IMR-90 (cell line): ENCODE results near the gene RPS10. TPM values are rescaled to one million over a fixed set of nuclear protein-coding genes. Genes with fewer than 3 reads are reported as not detected.
A peak's percentile ranks its signal among the peaks of the same experiment; 100 is the strongest.

Experiments
- ATAC-seq: fragments of 200-7000 bp; cut with Tn5 transposase; 2 replicates; pipeline ENCODE4 v1.9.1; 2020; ENCODE audit warnings: low read depth, mild to moderate bottlenecking, moderate library complexity
- BruUV-seq: library from RNA; stranded (reverse); fragments of 400-500 nt; replicated peaks from 2 replicates; lab custom pipeline; 2021; lab: Mats Ljungman, UMichigan
- CTCF ChIA-PET: fragments of 300-600 bp; formaldehyde crosslinking; extraction: SDS; loops from one replicate; lab custom pipeline; 2021; ENCODE audit warnings: antibody characterized with exemption; lab: Yijun Ruan, JAX
- POLR2A ChIA-PET: fragments of 300-600 bp; sonication (Branson Sonifier 250); formaldehyde crosslinking; loops from one replicate; lab custom pipeline; 2022; ENCODE audit warnings: antibody characterized with exemption; ENCODE audit not compliant: unreplicated experiment; lab: Charles Lee
- DNase-seq: peaks from one replicate; pipeline ENCODE4 v3.0.0; 2013
- H2AFZ ChIP-seq: replicated peaks from 2 replicates; pipeline ENCODE3; 2013; ENCODE audit warnings: low read length, mild to moderate bottlenecking; ENCODE audit not compliant: poor library complexity
- H2AK5ac ChIP-seq: 2 replicates; pipeline ENCODE4 v1.6.1; 2013; ENCODE audit warnings: low read depth, low read length, inconsistent platforms
- H2AK9ac ChIP-seq: replicated peaks from 2 replicates; pipeline ENCODE3; 2013; ENCODE audit warnings: mild to moderate bottlenecking, low read depth, low read length, moderate library complexity; ENCODE audit not compliant: poor library complexity
- H2BK120ac ChIP-seq: 2 replicates; pipeline ENCODE4 v1.6.1; 2013; ENCODE audit warnings: low read depth, low read length, inconsistent platforms
- H2BK15ac ChIP-seq: 3 replicates; pipeline ENCODE4 v1.6.1; 2013; ENCODE audit warnings: low read depth, low read length, inconsistent platforms
- H2BK20ac ChIP-seq: 2 replicates; pipeline ENCODE4 v1.6.1; 2013; ENCODE audit warnings: low read depth, mild to moderate bottlenecking, inconsistent platforms, low read length, moderate library complexity
- H2BK5ac ChIP-seq: 2 replicates; pipeline ENCODE4 v1.6.1; 2013; ENCODE audit warnings: mild to moderate bottlenecking, low read depth, low read length, inconsistent platforms; ENCODE audit not compliant: poor library complexity, severe bottlenecking
- H3K14ac ChIP-seq: replicated peaks from 2 replicates; pipeline ENCODE4 v1.6.1; 2013; ENCODE audit warnings: low read depth, low read length, inconsistent platforms
- H3K18ac ChIP-seq: 2 replicates; pipeline ENCODE4 v1.6.1; 2013; ENCODE audit warnings: low read depth, low read length, control low read depth
- H3K23ac ChIP-seq: 2 replicates; pipeline ENCODE4 v1.6.1; 2013; ENCODE audit warnings: low read depth, low read length, inconsistent platforms
- H3K27ac ChIP-seq: 2 replicates; pipeline ENCODE4 v1.5.1; 2013; ENCODE audit warnings: mild to moderate bottlenecking, control low read depth, low read length; ENCODE audit not compliant: insufficient read depth
- H3K27me3 ChIP-seq: 2 replicates; pipeline ENCODE4 v1.6.1; 2013; ENCODE audit warnings: low read length; ENCODE audit not compliant: control insufficient read depth, insufficient read depth
- H3K36me3 ChIP-seq: 2 replicates; pipeline ENCODE4 v1.6.1; 2013; ENCODE audit warnings: low read length, mixed read lengths; ENCODE audit not compliant: control insufficient read depth, insufficient read depth
- H3K4ac ChIP-seq: 2 replicates; pipeline ENCODE4 v1.6.1; 2013; ENCODE audit warnings: low read depth, low read length, inconsistent platforms
- H3K4me1 ChIP-seq: 2 replicates; pipeline ENCODE4 v1.6.1; 2013; ENCODE audit warnings: low read length, mixed read lengths; ENCODE audit not compliant: control insufficient read depth, insufficient read depth
- H3K4me2 ChIP-seq: 2 replicates; pipeline ENCODE4 v1.6.1; 2013; ENCODE audit warnings: low read depth, mild to moderate bottlenecking, control low read depth, low read length, moderate library complexity
- H3K4me3 ChIP-seq: 2 replicates; pipeline ENCODE4 v1.5.1; 2013; ENCODE audit warnings: low read depth, mild to moderate bottlenecking, control low read depth, low read length, moderate library complexity; ENCODE audit not compliant: insufficient read depth
- H3K56ac ChIP-seq: 2 replicates; pipeline ENCODE4 v1.6.1; 2013; ENCODE audit warnings: low read length, inconsistent platforms; ENCODE audit not compliant: insufficient read depth; ENCODE audit errors: extremely low read depth
- H3K79me1 ChIP-seq, 2 experiments: 2 replicates each; pipeline ENCODE4 v1.6.1; 2013; ENCODE audit warnings: low read length in 2 of 2, inconsistent platforms in 1 of 2, low read depth in 1 of 2
- H3K9ac ChIP-seq: 2 replicates; pipeline ENCODE4 v1.6.1; 2013; ENCODE audit warnings: low read depth, low read length, control low read depth
- H3K9me1 ChIP-seq: 2 replicates; pipeline ENCODE4 v1.6.1; 2013; ENCODE audit warnings: low read length, inconsistent platforms; ENCODE audit not compliant: insufficient read depth
- H3K9me3 ChIP-seq: 2 replicates; pipeline ENCODE4 v1.6.1; 2013; ENCODE audit warnings: low read length; ENCODE audit not compliant: control insufficient read depth, insufficient read depth
- H4K20me1 ChIP-seq: 2 replicates; pipeline ENCODE4 v1.6.1; 2013; ENCODE audit warnings: low read length, inconsistent platforms; ENCODE audit not compliant: insufficient read depth
- H4K5ac ChIP-seq: 2 replicates; pipeline ENCODE4 v1.6.1; 2013; ENCODE audit warnings: mild to moderate bottlenecking, low read depth, low read length, control low read depth
- H4K8ac ChIP-seq, 2 experiments: 2 replicates each; pipeline ENCODE4 v1.6.1; 2013; ENCODE audit warnings: low read depth in 2 of 2, low read length in 2 of 2, control low read depth in 1 of 2, inconsistent platforms in 1 of 2
- H4K91ac ChIP-seq: 2 replicates; pipeline ENCODE4 v1.6.1; 2013; ENCODE audit warnings: low read depth, low read length, inconsistent platforms; ENCODE audit not compliant: insufficient read depth
- FOS ChIP-seq: fragments of 150-350 bp; IDR thresholded peaks from 2 replicates; pipeline ENCODE4 v1.6.1; 2016; ENCODE audit warnings: low read depth, low read length
- MAFK ChIP-seq: IDR thresholded peaks from 2 replicates; pipeline ENCODE4 v1.6.1; 2012; ENCODE audit warnings: low read depth, low read length, improper control_type of control experiment
- MXI1 ChIP-seq: IDR thresholded peaks from 2 replicates; pipeline ENCODE4 v1.6.1; 2012; ENCODE audit warnings: low read depth, mild to moderate bottlenecking, low read length, moderate library complexity, borderline replicate concordance
- NFE2L2 ChIP-seq: fragments of 150-350 bp; IDR thresholded peaks from 2 replicates; pipeline ENCODE4 v1.6.1; 2016; ENCODE audit warnings: low read depth, mild to moderate bottlenecking, low read length
- RCOR1 ChIP-seq: IDR thresholded peaks from 2 replicates; pipeline ENCODE4 v1.6.1; 2012; ENCODE audit warnings: mild to moderate bottlenecking, low read length, improper control_type of control experiment; ENCODE audit not compliant: insufficient replicate concordance
- RFX5 ChIP-seq: IDR thresholded peaks from 2 replicates; pipeline ENCODE4 v1.8.0; 2012; ENCODE audit warnings: low read depth, mild to moderate bottlenecking, low read length, moderate library complexity
- WGBS, 2 experiments: methylation state at CpG; one replicate each; pipeline versions ENCODE4 v1.1.5 to v1.1.7; 2013; ENCODE audit warnings: missing lambda C conversion rate in 2 of 2; ENCODE audit not compliant: insufficient read length in 1 of 2; ENCODE audit errors: extremely low coverage in 2 of 2; 5-methylcytosine and 5-hydroxymethylcytosine counted together
- dilution Hi-C: fragments of 300-500 bp; cut with HindIII; formaldehyde crosslinking; loops from one replicate; pipeline ENCODE4 v1.14.3; 2018; ENCODE audit warnings: low sequenced_read_pairs; ENCODE audit not compliant: unreplicated experiment
- in situ Hi-C: fragments of 300-500 bp; cut with MboI; formaldehyde crosslinking; loops from 3 replicates; pipeline ENCODE4 v1.14.3; 2019; ENCODE audit warnings: low sequenced_read_pairs, inconsistent platforms, mixed read lengths
- intact Hi-C: fragments of 100-400 bp; cut with micrococcal nuclease; formaldehyde crosslinking; loops from 2 replicates; pipeline ENCODE4 v1.10.0; 2022
- polyA plus RNA-seq, 3 experiments: library from polyadenylated mRNA; depleted of rRNA; stranded (reverse); fragments of >200 nt; gene quantifications; 2 replicates each; pipeline ENCODE4 v1.2.3, GENCODE V29; 2012; ENCODE audit warnings: low replicate concordance in 1 of 3
- total RNA-seq: library from RNA; depleted of rRNA; stranded (reverse); fragments of >200 nt; gene quantifications from 2 replicates; pipeline ENCODE4 v1.2.3, GENCODE V29; 2012
- TF ChIP-seq, protein P1 (sequence below): fragments of 150-350 bp; IDR thresholded peaks from 2 replicates; pipeline ENCODE4 v1.6.1; 2016; ENCODE audit warnings: low read depth, mild to moderate bottlenecking, low read length, moderate library complexity, borderline replicate concordance
- TF ChIP-seq, protein P2 (sequence below): conservative IDR thresholded peaks from 2 replicates; pipeline ENCODE4 v1.5.1; 2012; ENCODE audit warnings: mild to moderate bottlenecking, low read depth, low read length, improper control_type of control experiment
- TF ChIP-seq, protein P3 (sequence below): fragments of 150-350 bp; IDR thresholded peaks from 2 replicates; pipeline ENCODE4 v1.6.1; 2017; ENCODE audit warnings: mild to moderate bottlenecking, antibody characterized with exemption, low read length, low read depth

RPS10 gene
- total and polyA plus RNA-seq, 2 of the 4 experiments (the other 2 are of a cell fraction): 5,462 to 5,584 TPM

DNA sequence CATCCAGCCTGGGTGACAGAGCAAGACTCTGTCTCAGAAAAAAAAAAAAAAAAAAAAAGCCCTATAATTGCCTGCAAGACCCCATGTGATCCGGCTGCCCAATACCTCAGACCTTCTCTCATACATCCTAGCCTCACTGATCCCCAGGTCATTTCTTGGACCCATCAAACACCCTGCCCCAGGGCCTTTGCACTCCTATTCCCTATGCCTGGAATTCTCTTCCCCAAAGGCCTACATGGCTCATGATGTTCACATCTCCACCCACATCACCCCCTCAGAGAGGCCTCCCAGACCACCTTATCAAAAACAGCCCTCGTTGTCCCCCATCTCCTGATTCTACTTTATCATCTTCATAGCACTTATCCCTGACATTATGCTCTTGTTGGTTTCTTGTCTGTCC is 48.9 kb upstream of the RPS10 start:
- DNase-seq (no peak), ATAC-seq (no peak)
- Histone ChIP-seq H3K27ac (no peak overlapping the region), H3K9ac (no peak overlapping the region), H2AK9ac (no peak overlapping the region), H3K18ac (no peak overlapping the region), H3K4ac (peak overlapping the region; percentile 19; the same call in 1 of the 2 replicates), H3K4me3 (no peak overlapping the region), H3K27me3 (peaks cover 3% of the 10 kb centered on the region), H2BK120ac (peak overlapping the region; percentile 64), H3K36me3 (no peaks in the 10 kb centered on the region), H3K79me1 (no peaks in the 10 kb centered on the region), H3K23ac (peak overlapping the region; percentile 45; the same call in 1 of the 2 replicates), H2AK5ac (peak overlapping the region; percentile 62; the same call in 1 of the 2 replicates), H3K4me1 (peaks cover 8% of the 10 kb centered on the region; the same call in 1 of the 2 replicates), H3K56ac (peak overlapping the region; percentile 16; the same call in 1 of the 2 replicates), H3K14ac (0 out of 2 replicates have a peak overlapping the region, but pooled peaks have one; percentile 37), H2BK20ac (peak overlapping the region; percentile 49; the same call in 1 of the 2 replicates), H2AFZ (no peak overlapping the region), H3K9me1 (no peaks in the 10 kb centered on the region; the same call in 1 of the 2 replicates), H3K9me3 (peaks cover 4% of the 10 kb centered on the region), H4K20me1 (no peaks in the 10 kb centered on the region), H4K8ac (peak overlapping the region in 1 of 2 experiments; percentile 23; a peak in 2 of 4 replicates), H2BK15ac (peak overlapping the region; percentile 48; the same call in 1 of the 3 replicates), H4K5ac (no peak overlapping the region), H2BK5ac (no peak overlapping the region), H3K4me2 (no peak overlapping the region), H4K91ac (peak overlapping the region; percentile 62; the same call in 1 of the 2 replicates)
- no TSS peak for BruUV-seq
- intact Hi-C loops (no loop called here), in situ Hi-C loops (no loop called here), dilution Hi-C loops (no loop called here)
- CTCF ChIA-PET: interaction anchor here (0.8 to 1.0 kb wide), 2 partner anchors 14 to 86 kb away, joined by 3 read pairs; no protein-coding TSS in a partner anchor
- TF ChIP-seq RFX5: no peak
- TF ChIP-seq RCOR1: no peak
- TF ChIP-seq, protein P1, sequence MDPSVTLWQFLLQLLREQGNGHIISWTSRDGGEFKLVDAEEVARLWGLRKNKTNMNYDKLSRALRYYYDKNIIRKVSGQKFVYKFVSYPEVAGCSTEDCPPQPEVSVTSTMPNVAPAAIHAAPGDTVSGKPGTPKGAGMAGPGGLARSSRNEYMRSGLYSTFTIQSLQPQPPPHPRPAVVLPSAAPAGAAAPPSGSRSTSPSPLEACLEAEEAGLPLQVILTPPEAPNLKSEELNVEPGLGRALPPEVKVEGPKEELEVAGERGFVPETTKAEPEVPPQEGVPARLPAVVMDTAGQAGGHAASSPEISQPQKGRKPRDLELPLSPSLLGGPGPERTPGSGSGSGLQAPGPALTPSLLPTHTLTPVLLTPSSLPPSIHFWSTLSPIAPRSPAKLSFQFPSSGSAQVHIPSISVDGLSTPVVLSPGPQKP: no peak
- no peak for TF ChIP-seq MAFK
- TF ChIP-seq, protein P2, sequence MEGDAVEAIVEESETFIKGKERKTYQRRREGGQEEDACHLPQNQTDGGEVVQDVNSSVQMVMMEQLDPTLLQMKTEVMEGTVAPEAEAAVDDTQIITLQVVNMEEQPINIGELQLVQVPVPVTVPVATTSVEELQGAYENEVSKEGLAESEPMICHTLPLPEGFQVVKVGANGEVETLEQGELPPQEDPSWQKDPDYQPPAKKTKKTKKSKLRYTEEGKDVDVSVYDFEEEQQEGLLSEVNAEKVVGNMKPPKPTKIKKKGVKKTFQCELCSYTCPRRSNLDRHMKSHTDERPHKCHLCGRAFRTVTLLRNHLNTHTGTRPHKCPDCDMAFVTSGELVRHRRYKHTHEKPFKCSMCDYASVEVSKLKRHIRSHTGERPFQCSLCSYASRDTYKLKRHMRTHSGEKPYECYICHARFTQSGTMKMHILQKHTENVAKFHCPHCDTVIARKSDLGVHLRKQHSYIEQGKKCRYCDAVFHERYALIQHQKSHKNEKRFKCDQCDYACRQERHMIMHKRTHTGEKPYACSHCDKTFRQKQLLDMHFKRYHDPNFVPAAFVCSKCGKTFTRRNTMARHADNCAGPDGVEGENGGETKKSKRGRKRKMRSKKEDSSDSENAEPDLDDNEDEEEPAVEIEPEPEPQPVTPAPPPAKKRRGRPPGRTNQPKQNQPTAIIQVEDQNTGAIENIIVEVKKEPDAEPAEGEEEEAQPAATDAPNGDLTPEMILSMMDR: no peak
- no peak for TF ChIP-seq MXI1
- no peak for TF ChIP-seq NFE2L2
- TF ChIP-seq, protein P3, sequence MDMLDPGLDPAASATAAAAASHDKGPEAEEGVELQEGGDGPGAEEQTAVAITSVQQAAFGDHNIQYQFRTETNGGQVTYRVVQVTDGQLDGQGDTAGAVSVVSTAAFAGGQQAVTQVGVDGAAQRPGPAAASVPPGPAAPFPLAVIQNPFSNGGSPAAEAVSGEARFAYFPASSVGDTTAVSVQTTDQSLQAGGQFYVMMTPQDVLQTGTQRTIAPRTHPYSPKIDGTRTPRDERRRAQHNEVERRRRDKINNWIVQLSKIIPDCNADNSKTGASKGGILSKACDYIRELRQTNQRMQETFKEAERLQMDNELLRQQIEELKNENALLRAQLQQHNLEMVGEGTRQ: no peak
- TF ChIP-seq FOS: no peak
- 80% methylated on average over 1 of the region's 2 CpGs; no CpG with 5 or more reads in 1 of the 2 experiments for WGBS, 2 experiments
- POLR2A ChIA-PET: no interaction called here
